Measurements from ENCODE around the gene CDCP2.

DNA sequence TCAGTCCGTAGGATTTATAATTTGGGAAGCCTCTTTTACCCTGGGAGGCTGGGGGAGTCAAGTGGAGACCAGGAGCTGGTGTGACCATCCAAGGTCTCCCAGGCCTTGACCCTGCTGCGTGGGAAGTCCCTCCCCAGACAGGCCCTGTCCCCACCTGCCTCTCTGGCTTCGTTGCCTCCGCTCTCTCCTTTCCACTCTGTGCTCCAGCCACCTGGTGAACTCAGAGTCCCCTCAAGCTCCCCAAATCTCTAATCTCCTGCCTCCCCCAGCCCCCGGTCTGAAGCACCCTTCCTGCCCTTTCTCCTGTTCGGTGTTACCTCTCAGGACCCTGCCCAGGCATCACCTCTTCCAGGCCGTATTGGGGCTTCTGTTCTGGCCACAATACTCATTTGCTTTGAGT, 27.9 kb downstream of the CDCP2 start:
- TF ChIP-seq, protein P1, sequence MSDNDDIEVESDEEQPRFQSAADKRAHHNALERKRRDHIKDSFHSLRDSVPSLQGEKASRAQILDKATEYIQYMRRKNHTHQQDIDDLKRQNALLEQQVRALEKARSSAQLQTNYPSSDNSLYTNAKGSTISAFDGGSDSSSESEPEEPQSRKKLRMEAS (CRISPR knock-in tag; IDR thresholded peaks at IDR 0.05): no peak
- TF ChIP-seq FOXK1 (CRISPR knock-in tag; IDR thresholded peaks at IDR 0.05): no peak
- TF ChIP-seq, protein P2, sequence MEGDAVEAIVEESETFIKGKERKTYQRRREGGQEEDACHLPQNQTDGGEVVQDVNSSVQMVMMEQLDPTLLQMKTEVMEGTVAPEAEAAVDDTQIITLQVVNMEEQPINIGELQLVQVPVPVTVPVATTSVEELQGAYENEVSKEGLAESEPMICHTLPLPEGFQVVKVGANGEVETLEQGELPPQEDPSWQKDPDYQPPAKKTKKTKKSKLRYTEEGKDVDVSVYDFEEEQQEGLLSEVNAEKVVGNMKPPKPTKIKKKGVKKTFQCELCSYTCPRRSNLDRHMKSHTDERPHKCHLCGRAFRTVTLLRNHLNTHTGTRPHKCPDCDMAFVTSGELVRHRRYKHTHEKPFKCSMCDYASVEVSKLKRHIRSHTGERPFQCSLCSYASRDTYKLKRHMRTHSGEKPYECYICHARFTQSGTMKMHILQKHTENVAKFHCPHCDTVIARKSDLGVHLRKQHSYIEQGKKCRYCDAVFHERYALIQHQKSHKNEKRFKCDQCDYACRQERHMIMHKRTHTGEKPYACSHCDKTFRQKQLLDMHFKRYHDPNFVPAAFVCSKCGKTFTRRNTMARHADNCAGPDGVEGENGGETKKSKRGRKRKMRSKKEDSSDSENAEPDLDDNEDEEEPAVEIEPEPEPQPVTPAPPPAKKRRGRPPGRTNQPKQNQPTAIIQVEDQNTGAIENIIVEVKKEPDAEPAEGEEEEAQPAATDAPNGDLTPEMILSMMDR (IDR thresholded peaks at IDR 0.05): no peak
- TF ChIP-seq, protein P3, sequence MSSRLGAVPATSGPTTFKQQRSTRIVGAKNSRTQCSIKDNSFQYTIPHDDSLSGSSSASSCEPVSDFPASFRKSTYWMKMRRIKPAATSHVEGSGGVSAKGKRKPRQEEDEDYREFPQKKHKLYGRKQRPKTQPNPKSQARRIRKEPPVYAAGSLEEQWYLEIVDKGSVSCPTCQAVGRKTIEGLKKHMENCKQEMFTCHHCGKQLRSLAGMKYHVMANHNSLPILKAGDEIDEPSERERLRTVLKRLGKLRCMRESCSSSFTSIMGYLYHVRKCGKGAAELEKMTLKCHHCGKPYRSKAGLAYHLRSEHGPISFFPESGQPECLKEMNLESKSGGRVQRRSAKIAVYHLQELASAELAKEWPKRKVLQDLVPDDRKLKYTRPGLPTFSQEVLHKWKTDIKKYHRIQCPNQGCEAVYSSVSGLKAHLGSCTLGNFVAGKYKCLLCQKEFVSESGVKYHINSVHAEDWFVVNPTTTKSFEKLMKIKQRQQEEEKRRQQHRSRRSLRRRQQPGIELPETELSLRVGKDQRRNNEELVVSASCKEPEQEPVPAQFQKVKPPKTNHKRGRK (CRISPR knock-in tag; IDR thresholded peaks at IDR 0.05; ENCODE audit: borderline replicate concordance): no peak
- no peak for TF ChIP-seq JUN (CRISPR knock-in tag; IDR thresholded peaks at IDR 0.05)
- TF ChIP-seq, protein P4, sequence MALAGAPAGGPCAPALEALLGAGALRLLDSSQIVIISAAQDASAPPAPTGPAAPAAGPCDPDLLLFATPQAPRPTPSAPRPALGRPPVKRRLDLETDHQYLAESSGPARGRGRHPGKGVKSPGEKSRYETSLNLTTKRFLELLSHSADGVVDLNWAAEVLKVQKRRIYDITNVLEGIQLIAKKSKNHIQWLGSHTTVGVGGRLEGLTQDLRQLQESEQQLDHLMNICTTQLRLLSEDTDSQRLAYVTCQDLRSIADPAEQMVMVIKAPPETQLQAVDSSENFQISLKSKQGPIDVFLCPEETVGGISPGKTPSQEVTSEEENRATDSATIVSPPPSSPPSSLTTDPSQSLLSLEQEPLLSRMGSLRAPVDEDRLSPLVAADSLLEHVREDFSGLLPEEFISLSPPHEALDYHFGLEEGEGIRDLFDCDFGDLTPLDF (CRISPR knock-in tag; IDR thresholded peaks at IDR 0.05): no peak
- no peak for TF ChIP-seq NR1H2 (CRISPR knock-in tag; IDR thresholded peaks at IDR 0.05)

Measured in WTC11 (cell line).